EH (cell line): Measurements from ENCODE around the gene OR10H3.
"Not testable (repeated sequence)": the region's sequence is repeated elsewhere in the genome, so short reads cannot be mapped to it uniquely, and the experiment has no call there.

ENCODE experiments used
- DNase-seq: peaks from one replicate; pipeline ENCODE4 v3.0.0-alpha.2; 2015; ENCODE audit warnings: low read depth

OR10H3 gene

GRCh38 chr19:15776991-15777970 is 39.5 kb downstream of the OR10H3 start:
- no peak for DNase-seq

- DNase-seq, result no peak
Observed at GRCh38 chr19:15779756-15780476, 42.1 kb downstream of the OR10H3 start.

- no peak for DNase-seq
Observed at GRCh38 chr19:15780610-15781418, 43.0 kb downstream of the OR10H3 start.

DNA sequence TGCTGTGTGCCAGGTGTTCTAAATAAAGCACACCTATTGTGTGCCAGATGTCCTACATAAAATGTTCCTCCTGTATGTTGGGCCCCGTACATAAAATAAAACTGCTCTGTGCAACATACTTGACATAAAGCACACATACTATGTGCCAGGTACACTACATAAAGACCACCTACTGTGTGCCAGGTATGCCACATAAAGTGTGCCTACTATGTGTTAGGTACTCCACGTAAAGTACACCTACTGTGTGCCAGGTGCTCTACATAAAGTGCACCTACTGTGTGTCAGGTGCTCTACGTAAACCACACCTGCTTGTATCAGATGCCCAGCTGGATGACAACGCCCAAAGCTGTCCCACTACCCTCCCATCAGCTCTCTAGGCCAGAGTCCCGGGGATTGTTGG is 43.9 kb downstream of the OR10H3 start:
- DNase-seq, result no peak

DNA sequence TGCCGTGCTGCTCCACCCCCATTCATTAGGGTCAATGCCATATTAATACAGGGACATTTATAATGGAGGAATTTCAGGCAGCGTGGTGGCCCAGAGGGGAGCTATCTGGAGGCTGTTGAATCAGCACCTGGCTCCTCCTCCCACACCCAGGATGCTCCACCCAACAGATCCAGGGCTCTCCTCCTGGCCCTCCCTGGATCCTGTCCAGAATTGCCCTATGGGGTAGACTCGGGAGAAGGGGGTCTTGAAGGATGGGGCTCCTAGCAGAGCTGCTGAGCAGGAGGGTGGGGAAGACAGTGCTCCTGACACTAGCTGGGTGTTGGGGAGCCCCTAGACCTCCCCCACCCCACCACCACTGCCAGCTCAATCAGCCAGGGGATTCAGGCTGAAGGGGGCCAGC is 44.4 kb downstream of the OR10H3 start:
- DNase-seq, result no peak

- DNase-seq, result not testable (repeated sequence)
Observed at GRCh38 chr19:15782896-15783295, 45.1 kb downstream of the OR10H3 start.

DNA sequence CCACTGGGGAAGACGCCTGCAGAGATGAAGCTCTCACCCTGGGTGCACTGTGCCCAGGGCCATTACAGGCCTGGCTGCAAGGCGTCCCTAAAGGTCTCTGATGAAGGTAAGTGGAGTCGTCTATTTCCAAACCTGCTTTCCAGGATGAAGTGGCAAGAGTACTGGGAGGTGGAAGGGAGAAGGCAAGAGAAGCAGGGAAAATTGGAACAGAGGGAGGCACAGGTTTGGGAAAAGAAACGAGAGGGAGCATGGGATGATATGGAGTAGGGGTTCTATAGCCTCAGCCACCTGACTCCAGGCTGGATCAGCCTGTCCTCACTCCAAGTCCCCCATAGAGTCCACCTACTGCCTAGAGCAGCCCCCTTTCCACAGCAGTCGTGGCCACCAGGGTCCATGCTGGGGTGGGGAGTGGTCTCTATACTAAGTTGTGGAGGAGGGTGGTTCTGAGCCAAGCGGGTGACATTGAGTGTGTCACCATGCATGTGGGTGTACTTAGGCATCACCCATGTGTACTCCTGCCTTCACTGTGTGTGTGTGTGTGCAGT is 49.9 kb downstream of the OR10H3 start, which contains the start of gene OR10H5:
Gene OR10H5 (plus strand): TSS at position 51 of the 545 bp plus-strand sequence. CDS start 6,388 bp downstream, outside the sequence.
- no peak for DNase-seq

GRCh38 chr19:15788594-15789270 is 50.9 kb downstream of the OR10H3 start:
- no peak for DNase-seq

DNA sequence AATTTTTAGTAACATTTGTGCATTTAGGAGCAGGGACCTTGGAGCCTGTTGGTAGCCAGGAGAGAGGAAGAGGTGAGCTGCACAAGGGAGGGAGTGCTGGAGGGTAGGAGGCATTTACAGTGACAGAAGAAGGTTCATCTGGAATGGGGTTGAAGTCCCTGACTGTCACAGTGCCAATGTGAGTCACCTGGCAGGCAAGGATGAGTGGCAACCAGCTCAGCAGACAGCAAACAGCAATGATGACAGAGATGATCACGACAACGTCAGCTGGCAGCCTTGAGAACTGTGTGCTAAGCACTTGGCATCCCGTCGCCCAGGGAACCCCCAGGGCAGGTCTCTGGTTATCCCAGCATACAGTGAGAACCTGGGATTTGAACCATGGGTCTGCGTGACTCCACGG is 52.3 kb downstream of the OR10H3 start:
- DNase-seq, result no peak
